Kidney epithelial cell (primary cell): ENCODE results near the gene FREM1. TPM values are rescaled to one million over a fixed set of nuclear protein-coding genes. Genes with fewer than 3 reads are reported as not detected.

Source experiments
- DNase-seq: peaks from one replicate; pipeline ENCODE4 v3.0.0-alpha.2; 2010; ENCODE audit warnings: low read depth
- H3K27me3 ChIP-seq: 2 replicates; pipeline ENCODE4 v1.6.0; 2011; ENCODE audit warnings: low read length; ENCODE audit not compliant: control insufficient read depth, insufficient read depth
- H3K36me3 ChIP-seq: 2 replicates; pipeline ENCODE4 v1.5.1; 2011; ENCODE audit warnings: low read length; ENCODE audit not compliant: control insufficient read depth, insufficient read depth
- H3K4me3 ChIP-seq: 2 replicates; pipeline ENCODE4 v1.5.1; 2011; ENCODE audit warnings: low read depth, mild to moderate bottlenecking, control low read depth, low read length
- CTCF ChIP-seq: IDR thresholded peaks from 2 replicates; pipeline ENCODE4 v1.5.1; 2011; ENCODE audit warnings: mild to moderate bottlenecking, moderate library complexity, low read length, control low read depth, inconsistent platforms; ENCODE audit not compliant: insufficient read depth, poor library complexity, severe bottlenecking
- total RNA-seq: library from RNA; depleted of rRNA; stranded (reverse); fragments of >200 nt; gene quantifications from 2 replicates; pipeline ENCODE4 v1.2.3, GENCODE V29; 2015

Gene FREM1
- total RNA-seq, 1 donor from 2014 or later: 1.0 TPM

GRCh38 chr9:14741369-14741768 is 168.9 kb downstream of the FREM1 start:
- Histone ChIP-seq H3K36me3 (no peaks in the 10 kb centered on the region), H3K27me3 (no peaks in the 10 kb centered on the region), H3K4me3 (no peak overlapping the region)
- DNase-seq: no peak
- TF ChIP-seq CTCF: no peak

- no peak overlapping the region for H3K4me3 ChIP-seq
- no peak for DNase-seq
- H3K36me3 ChIP-seq: no peaks in the 10 kb centered on the region
- no peaks in the 10 kb centered on the region for H3K27me3 ChIP-seq
- no peak for TF ChIP-seq CTCF
Observed at GRCh38 chr9:14733133-14733532, 177.1 kb downstream of the FREM1 start.

GRCh38 chr9:14731294-14731981 is 178.8 kb downstream of the FREM1 start:
- Histone ChIP-seq H3K4me3 (no peak overlapping the region), H3K27me3 (no peaks in the 10 kb centered on the region), H3K36me3 (no peaks in the 10 kb centered on the region)
- no peak for DNase-seq
- TF ChIP-seq CTCF: no peak

- no peak for TF ChIP-seq CTCF
- DNase-seq: no peak
- no peaks in the 10 kb centered on the region for H3K27me3 ChIP-seq
- H3K36me3 ChIP-seq: no peaks in the 10 kb centered on the region
- no peak overlapping the region for H3K4me3 ChIP-seq
Observed at GRCh38 chr9:14730461-14730898, 179.7 kb downstream of the FREM1 start.

- no peaks in the 10 kb centered on the region for H3K36me3 ChIP-seq
- no peak for DNase-seq
- H3K4me3 ChIP-seq: no peak overlapping the region
- no peak for TF ChIP-seq CTCF
- H3K27me3 ChIP-seq: no peaks in the 10 kb centered on the region
Observed at GRCh38 chr9:14723301-14723700, 186.9 kb downstream of the FREM1 start.
